ENCODE results near the gene ACAD11. TPM values are rescaled to one million over a fixed set of nuclear protein-coding genes. Genes with fewer than 3 reads are reported as not detected.

Gene ACAD11
- total RNA-seq, 1 experiment from 2014 or later: 17.7 TPM

DNA sequence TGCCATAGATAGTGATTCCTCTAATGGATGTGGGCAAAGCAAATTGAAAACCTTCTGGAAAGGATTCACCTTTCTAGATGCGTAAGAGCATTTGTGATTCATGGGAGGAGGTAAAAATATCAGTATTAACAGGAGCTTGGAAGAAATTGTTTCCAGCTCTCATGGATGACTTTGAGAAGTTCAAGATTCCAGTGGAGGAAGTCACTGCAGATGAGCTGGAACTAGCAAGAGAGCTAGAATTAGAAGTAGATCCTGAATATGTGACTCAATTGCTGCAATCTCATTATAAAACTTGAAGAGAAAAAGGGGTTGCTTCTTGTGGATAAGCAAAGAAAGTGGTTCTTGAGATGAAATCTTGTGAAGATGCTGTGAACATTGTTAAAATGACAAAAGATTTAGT is 150.5 kb downstream of the ACAD11 start:
- no peak for DNase-seq (ENCODE audit: low spot score)

Other genes starting within 250 kb of the ACAD11 start
- gene DNAJC13, start 242.3 kb downstream of the ACAD11 start, total RNA-seq (2014; rRNA removed; shearing (Covaris generic)): 59.1 and 68.7 TPM in 2 replicates
- not detected in 2 replicates for gene ACKR4, start 62.5 kb downstream of the ACAD11 start, total RNA-seq (2014; rRNA removed; shearing (Covaris generic))
- 40.1 and 56.6 TPM in 2 replicates for gene UBA5, start 520 bp upstream of the ACAD11 start, total RNA-seq (2014; rRNA removed; shearing (Covaris generic))
- gene NPHP3, start 62.6 kb upstream of the ACAD11 start, total RNA-seq (2014; rRNA removed; shearing (Covaris generic)): 23.9 and 29.8 TPM in 2 replicates